ENCODE measurements around the gene TSPEAR.

TSPEAR gene

GRCh38 chr21:44741921-44742320 lies 30.5 kb upstream of the TSPEAR start:
- no peak for DNase-seq (ENCODE audit: low read depth in 1 of 2, low spot score in 1 of 2)

- DNase-seq (ENCODE audit: low read depth in 1 of 2, low spot score in 1 of 2), result no peak
Measured at GRCh38 chr21:44740742-44741141, 29.4 kb upstream of the TSPEAR start.

DNA sequence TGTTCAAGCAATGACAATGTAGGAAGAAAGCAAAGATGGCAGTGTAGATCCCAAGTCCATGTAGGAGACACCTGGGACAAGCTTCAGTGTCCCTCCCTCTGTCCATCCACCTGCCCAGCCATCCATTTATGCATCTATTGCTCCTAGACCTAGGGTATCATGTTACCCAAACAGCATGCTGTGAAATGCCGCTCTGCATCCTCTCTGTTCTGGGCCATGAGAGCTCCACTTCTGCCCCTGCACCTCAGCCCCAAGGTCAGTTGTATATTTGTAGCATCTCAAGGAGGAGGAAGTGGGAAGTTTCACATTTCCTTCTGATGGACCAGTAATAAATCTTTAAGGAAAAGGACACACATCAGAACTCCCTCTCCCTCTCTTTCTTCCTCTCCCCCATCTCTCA lies 27.9 kb upstream of the TSPEAR start:
- DNase-seq (ENCODE audit: low read depth in 1 of 2, low spot score in 1 of 2), result no peak

DNA sequence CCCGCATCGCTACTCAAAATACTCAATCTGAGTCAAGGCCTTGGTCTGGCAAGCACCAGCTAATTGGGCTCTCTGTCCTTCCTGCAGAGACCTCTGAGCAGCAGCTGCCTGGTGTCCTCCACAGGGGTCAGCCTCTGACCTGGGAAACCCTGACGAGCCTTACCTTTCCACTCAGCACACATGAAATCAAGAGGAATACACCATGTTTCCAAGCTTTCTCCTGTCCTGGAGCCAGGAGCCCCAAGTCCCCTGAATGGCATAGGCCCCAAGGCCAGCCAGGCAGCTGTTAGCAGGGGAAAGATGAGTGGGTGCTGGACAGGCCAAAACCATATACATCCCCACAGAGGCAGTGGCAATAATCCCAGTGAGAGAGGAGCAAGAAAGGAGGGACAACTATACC lies 27.2 kb upstream of the TSPEAR start:
- DNase-seq (ENCODE audit: low read depth in 1 of 2, low spot score in 1 of 2), result no peak

DNA sequence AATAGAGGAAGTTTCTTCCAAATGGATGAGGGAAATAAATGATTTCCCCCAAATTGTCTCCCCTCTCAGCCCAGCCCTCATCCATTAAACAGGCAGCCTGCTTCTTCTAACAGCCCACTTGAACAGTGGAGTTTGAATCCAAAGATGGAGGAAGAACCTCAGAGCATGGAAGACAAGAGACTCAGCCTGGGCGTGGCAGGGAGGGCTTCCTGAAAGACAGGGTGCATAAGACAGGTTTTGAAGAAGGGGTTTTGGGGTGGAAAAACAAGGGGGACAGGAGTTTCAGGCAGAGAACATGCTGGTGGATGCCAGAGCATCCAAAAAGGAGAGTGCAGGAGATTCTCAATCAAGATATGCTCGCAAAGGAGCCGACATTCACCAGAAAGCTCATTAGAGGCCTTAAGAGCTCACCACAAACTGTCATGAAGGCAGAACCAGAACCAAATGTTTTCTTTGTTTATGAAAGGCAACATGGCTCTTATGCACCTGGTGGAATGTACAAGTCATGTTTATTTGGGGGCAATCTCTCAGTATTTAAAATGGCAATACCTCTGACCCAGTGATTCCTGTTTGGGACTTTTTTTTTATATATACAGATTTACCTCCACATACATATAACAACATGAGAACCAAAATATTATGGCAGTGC lies 26.5 kb upstream of the TSPEAR start:
- DNase-seq (ENCODE audit: low read depth in 1 of 2, low spot score in 1 of 2), result no peak

GRCh38 chr21:44736291-44737004 lies 25.1 kb upstream of the TSPEAR start:
- DNase-seq (ENCODE audit: low read depth in 1 of 2, low spot score in 1 of 2), result no peak

- DNase-seq (ENCODE audit: low read depth in 1 of 2, low spot score in 1 of 2), result no peak
Measured at GRCh38 chr21:44735821-44736220, 24.4 kb upstream of the TSPEAR start.

- DNase-seq (ENCODE audit: low read depth in 1 of 2, low spot score in 1 of 2), result no peak
Measured at GRCh38 chr21:44734841-44735240, 23.5 kb upstream of the TSPEAR start.

DNA sequence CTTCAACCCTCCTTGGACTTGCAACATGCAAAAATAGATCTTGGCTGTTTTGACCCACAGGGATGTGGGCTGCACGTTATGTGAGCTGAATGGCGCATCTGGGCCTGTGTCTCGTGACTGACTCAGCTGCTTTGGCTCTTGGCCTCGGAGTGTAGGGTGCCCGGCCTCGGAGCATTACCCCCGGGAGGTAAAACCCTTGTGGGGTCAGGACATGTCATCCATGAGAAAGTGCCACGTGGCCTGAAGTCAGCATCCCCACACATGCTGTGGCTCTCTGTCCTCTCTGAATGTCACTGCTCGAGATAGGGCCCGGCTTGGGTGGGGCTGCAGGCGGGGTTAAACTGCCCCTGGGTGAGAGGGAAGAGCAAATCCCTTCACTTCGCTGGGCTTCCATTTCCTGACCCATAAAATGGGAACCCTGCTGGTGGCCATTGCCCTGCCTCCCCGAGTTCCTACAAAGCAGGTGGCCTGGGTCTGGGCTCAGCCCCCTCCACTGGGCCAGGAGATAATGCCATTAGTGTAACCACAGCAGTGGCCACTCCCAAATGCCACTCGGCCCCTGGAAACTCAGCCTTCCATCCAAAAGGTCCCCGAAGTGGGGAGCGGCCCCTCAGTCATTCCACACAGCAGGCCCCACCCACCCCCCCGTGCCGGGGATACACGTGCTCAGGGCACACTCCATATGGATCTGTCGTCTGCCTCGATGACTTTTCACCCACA lies 22.8 kb upstream of the TSPEAR start:
- no peak for DNase-seq (ENCODE audit: low read depth in 1 of 2, low spot score in 1 of 2)

- DNase-seq (ENCODE audit: low read depth in 1 of 2, low spot score in 1 of 2), result no peak
Measured at GRCh38 chr21:44732956-44733355, 21.6 kb upstream of the TSPEAR start.

GRCh38 chr21:44732263-44732662 lies 20.9 kb upstream of the TSPEAR start:
- no peak for DNase-seq (ENCODE audit: low read depth in 1 of 2, low spot score in 1 of 2)

DNA sequence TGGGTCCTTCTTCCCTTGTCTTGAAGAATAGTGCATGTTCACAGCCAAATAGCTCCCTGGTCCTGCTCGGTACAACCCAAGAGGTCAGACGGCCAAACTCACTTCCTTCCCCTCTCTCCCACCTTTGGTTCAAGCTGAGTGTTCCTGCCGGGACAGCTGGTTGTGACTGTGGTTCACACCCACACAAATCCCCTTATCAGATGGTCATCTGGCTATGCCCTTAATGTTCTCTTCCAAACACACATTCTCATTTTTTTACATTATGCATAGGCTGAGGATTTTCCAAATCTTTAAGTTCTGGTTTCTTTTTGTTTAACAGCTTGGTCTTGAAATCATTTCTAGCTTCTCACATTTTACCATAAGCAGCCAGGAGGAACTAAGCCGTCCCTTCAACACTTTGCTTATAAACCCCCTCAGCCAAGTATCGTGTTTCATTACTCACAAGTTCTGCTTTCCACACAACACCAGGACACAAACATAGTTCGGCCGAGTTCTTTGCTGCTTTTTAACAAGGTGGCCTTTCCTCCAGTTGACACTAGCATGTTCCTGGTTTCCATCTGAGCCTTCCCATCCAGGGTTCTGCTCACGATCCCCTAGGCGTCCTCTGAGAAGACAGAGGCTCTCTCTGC lies 19.7 kb upstream of the TSPEAR start:
- DNase-seq (ENCODE audit: low read depth in 1 of 2, low spot score in 1 of 2), result no peak

DNA sequence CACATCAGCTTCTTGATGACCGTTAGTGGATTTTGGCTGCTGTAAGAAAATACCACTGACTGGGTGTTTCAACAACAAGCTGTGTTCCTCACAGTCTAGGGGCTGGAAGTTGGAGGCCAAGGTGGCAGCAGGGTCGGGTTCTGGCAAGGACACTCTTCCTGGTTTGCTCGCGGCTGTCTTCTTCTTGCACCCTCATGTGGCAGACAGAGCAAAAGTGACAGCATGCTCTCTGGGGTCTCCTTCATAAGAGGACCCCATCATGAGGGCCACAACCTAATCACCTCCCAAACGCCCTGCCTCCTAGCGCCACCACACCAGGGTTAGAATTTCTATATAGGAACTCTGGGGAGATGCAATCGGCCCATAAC lies 18.6 kb upstream of the TSPEAR start:
- DNase-seq (ENCODE audit: low read depth in 1 of 2, low spot score in 1 of 2), result no peak

- no peak for DNase-seq (ENCODE audit: low read depth in 1 of 2, low spot score in 1 of 2)
Measured at GRCh38 chr21:44729336-44730027, 18.1 kb upstream of the TSPEAR start.

DNA sequence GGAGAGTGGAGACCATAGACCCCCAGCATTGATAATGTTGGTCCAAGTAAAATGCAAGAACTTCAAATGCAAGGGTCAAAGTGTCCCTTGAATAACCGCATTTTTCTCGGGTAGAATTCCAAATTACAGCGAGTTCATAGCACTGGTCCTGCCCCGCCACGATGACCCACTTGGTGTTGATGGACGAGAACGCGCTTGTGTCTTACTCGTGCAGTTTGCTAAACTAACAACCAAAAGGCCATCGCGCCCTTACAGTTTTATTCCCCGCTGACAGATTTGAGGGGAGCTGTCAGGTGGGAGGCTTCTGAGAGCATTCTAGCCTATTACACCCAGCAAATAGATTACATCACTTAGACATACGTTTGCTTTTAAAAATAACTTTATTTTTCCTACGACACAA lies 17.3 kb upstream of the TSPEAR start:
- DNase-seq (ENCODE audit: low read depth in 1 of 2, low spot score in 1 of 2), result no peak

DNA sequence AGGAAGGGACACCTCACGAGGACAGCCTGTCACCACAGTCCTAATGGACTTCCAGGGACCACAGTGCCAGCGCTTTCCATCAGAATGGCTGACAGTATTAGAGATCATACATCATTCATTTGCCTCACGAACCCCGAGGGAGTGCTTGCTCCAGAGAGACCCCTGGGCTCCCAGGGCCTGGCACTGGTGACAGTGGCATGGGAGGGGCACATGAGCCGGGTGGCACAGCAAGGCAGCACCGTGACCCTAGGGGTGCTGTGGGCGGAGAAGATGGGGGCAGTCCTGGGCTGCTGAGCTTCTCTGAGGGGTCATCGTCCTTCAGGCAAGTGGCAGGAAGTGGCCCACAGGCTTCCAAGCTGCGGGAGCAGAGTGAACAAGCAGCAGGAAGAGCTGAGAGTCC lies 16.4 kb upstream of the TSPEAR start:
- DNase-seq (ENCODE audit: low read depth in 1 of 2, low spot score in 1 of 2), result no peak

- DNase-seq (ENCODE audit: low read depth in 1 of 2, low spot score in 1 of 2), result no peak
Measured at GRCh38 chr21:44727321-44727720, 15.9 kb upstream of the TSPEAR start.

- DNase-seq (ENCODE audit: low read depth in 1 of 2, low spot score in 1 of 2), result no peak
Measured at GRCh38 chr21:44726826-44727225, 15.5 kb upstream of the TSPEAR start.

GRCh38 chr21:44724926-44725325 lies 13.6 kb upstream of the TSPEAR start:
- no peak for DNase-seq (ENCODE audit: low read depth in 1 of 2, low spot score in 1 of 2)

DNA sequence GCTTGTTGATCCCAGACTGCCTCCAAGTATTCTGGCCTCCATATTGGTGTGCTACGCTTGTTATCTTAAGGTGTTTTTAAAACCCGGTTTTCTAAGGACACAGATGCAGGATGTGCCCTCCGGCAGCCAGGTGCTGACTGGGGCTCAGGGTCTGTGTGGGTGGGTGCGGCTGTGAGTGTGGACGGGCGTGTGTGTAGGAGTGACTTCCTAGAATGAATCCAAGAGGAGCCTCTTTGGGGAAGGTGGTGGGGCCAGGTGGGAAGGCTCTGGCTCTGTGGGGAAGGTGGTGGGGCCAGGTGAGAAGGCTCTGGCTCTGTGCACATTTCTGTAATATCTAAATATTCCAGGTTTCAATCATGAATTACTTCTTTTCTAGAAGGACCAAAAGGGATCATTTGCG lies 12.8 kb upstream of the TSPEAR start:
- no peak for DNase-seq (ENCODE audit: low read depth in 1 of 2, low spot score in 1 of 2)
